ENCODE measurements around the gene ENPP1. TPM values are rescaled to one million over a fixed set of nuclear protein-coding genes. Genes with fewer than 3 reads are reported as not detected.

ENPP1 gene
- total and polyA plus RNA-seq, 2 donors (not counting 3 experiments of a cell fraction or from before 2014, with no cell fraction given), result 0.36 to 1.4 TPM

- Histone ChIP-seq H3K4me1 (ENCODE audit: control insufficient read depth, extremely low read depth, insufficient read depth, low read length) (no peaks in the 10 kb centered on the region), H3K9me1 (replicated peaks; ENCODE audit: control insufficient read depth, extremely low read depth, insufficient read depth, low read length) (no peaks in the 10 kb centered on the region), H4K20me1 (replicated peaks; ENCODE audit: control insufficient read depth, extremely low read depth, insufficient read depth, low read length) (no peaks in the 10 kb centered on the region), H3K36me3 (ENCODE audit: control insufficient read depth in 2 of 2, extremely low read depth in 1 of 2, insufficient read depth in 2 of 2, low read length in 2 of 2) (no peaks in the 10 kb centered on the region), H3K79me2 (ENCODE audit: control insufficient read depth, insufficient read depth, low read length) (no peaks in the 10 kb centered on the region), H3K9me3 (replicated peaks; ENCODE audit: control insufficient read depth, insufficient read depth, low read length) (no peaks in the 10 kb centered on the region), H3K9ac (replicated peaks; ENCODE audit: extremely low read depth, insufficient read depth, low read length) (no peak overlapping the region), H3K4me3 (replicated peaks in 1 of 3; ENCODE audit: insufficient read depth in 1 of 3, low read depth in 1 of 3, low read length in 3 of 3) (no peak overlapping the region), H2AFZ (ENCODE audit: low read depth, low read length) (no peak overlapping the region), H3K27me3 (ENCODE audit: control insufficient read depth in 2 of 2, insufficient read depth in 2 of 2, low read length in 2 of 2) (peaks cover 3 to 7% of the 10 kb centered on the region in 2 experiments), H3K27ac (ENCODE audit: insufficient read depth, low read depth, low read length) (no peak overlapping the region), H3K4me2 (ENCODE audit: insufficient read depth, low read length) (no peak overlapping the region)
- no peak for DNase-seq (ENCODE audit: low read depth, low spot score)
- CTCF ChIA-PET, result interaction anchor here (0.7 to 2.4 kb wide), 6 partner anchors 86 to 140 kb away, joined by 3 to 18 read pairs (median 4); no protein-coding TSS in a partner anchor
- dilution Hi-C loops (cut with MboI; ENCODE audit: extremely low pct_ligation_motif_present, low sequenced_read_pairs) (no loop called here), intact Hi-C loops (cut with micrococcal nuclease) (loop anchor here (2.0 kb wide), 1 partner anchor 129 kb away; no protein-coding TSS in a partner anchor)
- no peak for TF ChIP-seq POLR2A (IDR thresholded peaks at IDR 0.05; ENCODE audit: low read depth, low read length)
- TF ChIP-seq JUN (IDR thresholded peaks at IDR 0.05; ENCODE audit: borderline replicate concordance, insufficient read depth, insufficient read length, low read depth), result no peak
- no peak for TF ChIP-seq MYC (IDR thresholded peaks at IDR 0.05; ENCODE audit: low read depth, low read length)
- TF ChIP-seq GATA2 (IDR thresholded peaks at IDR 0.05; ENCODE audit: insufficient read depth, insufficient read length, low read depth, low read length), result no peak
- no peak for TF ChIP-seq EZH2 (IDR thresholded peaks at IDR 0.05; ENCODE audit: borderline replicate concordance, low read depth, low read length, severe bottlenecking)
- no peak for TF ChIP-seq FOS (IDR thresholded peaks at IDR 0.05; ENCODE audit: borderline replicate concordance, insufficient read depth, low read length)
- TF ChIP-seq MAX (IDR thresholded peaks at IDR 0.05; ENCODE audit: insufficient read depth, insufficient read length), result no peak
- TF ChIP-seq CTCF (IDR thresholded peaks at IDR 0.05; ENCODE audit: extremely low read depth in 1 of 2, insufficient read depth in 1 of 2, low read depth in 1 of 2, low read length in 2 of 2), result no peak
- TF ChIP-seq POLR2AphosphoS5 (IDR thresholded peaks at IDR 0.05; ENCODE audit: insufficient read depth, low read depth, low read length), result no peak
- POLR2A ChIA-PET, result no interaction called here
- FAIRE-seq, result no peak
- BruUV-seq (replicated peaks), result no TSS peak
Observed at GRCh38 chr6:131781687-131782086, 26.1 kb upstream of the ENPP1 start.
